ENCODE results near the gene KIAA0825.

Gene KIAA0825

DNA sequence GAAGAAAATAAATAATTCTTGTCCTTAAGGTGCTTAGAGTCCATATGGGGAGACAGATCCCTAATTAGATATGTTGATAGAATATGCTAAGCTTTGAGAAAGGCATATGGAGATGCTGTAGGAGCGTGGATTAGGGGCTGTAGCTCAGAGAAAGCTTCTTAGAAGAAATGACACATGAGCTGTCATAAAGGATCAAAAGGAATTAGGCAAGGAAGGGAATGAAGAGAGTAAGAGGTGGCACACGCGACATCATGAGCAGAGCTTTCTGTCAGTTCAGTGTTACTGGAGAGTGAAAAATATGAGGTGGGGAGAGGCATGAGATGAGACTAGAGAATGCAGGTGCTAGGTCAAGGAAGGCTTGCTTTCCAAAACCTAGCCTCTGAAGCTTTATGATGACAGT is 118.6 kb downstream of the KIAA0825 start:
- Histone ChIP-seq H3K36me3 (ENCODE audit: control insufficient read depth, insufficient read depth, low read length) (no peaks in the 10 kb centered on the region), H3K4me3 (replicated peaks; ENCODE audit: low read depth, low read length) (no peak overlapping the region), H3K27me3 (replicated peaks; ENCODE audit: control insufficient read depth, insufficient read depth, low read length) (no peaks in the 10 kb centered on the region)
- DNase-seq (ENCODE audit: extremely low read depth, insufficient read length): no peak
- TF ChIP-seq, protein P1, sequence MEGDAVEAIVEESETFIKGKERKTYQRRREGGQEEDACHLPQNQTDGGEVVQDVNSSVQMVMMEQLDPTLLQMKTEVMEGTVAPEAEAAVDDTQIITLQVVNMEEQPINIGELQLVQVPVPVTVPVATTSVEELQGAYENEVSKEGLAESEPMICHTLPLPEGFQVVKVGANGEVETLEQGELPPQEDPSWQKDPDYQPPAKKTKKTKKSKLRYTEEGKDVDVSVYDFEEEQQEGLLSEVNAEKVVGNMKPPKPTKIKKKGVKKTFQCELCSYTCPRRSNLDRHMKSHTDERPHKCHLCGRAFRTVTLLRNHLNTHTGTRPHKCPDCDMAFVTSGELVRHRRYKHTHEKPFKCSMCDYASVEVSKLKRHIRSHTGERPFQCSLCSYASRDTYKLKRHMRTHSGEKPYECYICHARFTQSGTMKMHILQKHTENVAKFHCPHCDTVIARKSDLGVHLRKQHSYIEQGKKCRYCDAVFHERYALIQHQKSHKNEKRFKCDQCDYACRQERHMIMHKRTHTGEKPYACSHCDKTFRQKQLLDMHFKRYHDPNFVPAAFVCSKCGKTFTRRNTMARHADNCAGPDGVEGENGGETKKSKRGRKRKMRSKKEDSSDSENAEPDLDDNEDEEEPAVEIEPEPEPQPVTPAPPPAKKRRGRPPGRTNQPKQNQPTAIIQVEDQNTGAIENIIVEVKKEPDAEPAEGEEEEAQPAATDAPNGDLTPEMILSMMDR (IDR thresholded peaks at IDR 0.05; ENCODE audit: insufficient read depth, low read length, poor library complexity, severe bottlenecking): no peak

DNA sequence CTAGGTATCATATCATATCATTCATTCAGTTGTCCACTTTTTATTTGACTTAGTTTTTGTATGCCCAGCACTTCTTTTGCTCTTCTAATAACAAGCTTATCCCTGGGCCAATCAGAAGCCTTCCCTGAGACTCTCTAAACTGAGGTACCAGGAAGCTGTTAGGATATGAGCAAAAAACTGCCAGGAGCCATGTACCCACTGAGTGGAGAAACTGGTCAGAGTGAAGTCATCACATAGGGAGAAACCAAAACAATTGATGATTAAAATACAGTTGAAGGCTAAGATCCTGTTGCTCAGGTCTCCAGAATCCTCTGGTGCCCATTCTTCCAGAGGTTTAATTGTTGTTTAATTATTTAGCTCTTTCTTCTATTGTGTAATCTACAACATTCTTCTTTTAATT is 120.2 kb downstream of the KIAA0825 start:
- H3K27me3 ChIP-seq (replicated peaks; ENCODE audit: control insufficient read depth, insufficient read depth, low read length): no peaks in the 10 kb centered on the region
- TF ChIP-seq, protein P1 (IDR thresholded peaks at IDR 0.05; ENCODE audit: insufficient read depth, low read length, poor library complexity, severe bottlenecking): no peak
- no peaks in the 10 kb centered on the region for H3K36me3 ChIP-seq (ENCODE audit: control insufficient read depth, insufficient read depth, low read length)
- no peak overlapping the region for H3K4me3 ChIP-seq (replicated peaks; ENCODE audit: low read depth, low read length)
- DNase-seq (ENCODE audit: extremely low read depth, insufficient read length): no peak

DNA sequence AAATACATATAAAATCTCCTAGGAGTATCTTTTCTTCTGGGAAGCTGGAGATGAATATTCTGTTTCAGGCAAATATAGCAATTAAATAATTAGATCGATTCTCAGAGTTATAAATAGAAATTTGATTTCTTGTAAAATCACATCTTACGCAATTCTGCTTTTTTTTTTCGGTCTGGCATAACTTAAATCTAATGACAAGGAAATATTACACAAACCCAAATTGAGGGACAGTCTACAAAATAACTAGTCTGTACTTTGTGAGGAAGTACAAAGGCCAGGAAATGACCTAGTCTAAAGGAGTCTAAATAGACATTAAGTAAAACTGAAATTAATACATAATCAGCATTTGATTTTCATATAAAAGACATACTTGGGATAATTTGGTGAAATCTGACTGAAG is 133.3 kb downstream of the KIAA0825 start:
- Histone ChIP-seq H3K4me3 (replicated peaks; ENCODE audit: low read depth, low read length) (no peak overlapping the region), H3K36me3 (ENCODE audit: control insufficient read depth, insufficient read depth, low read length) (no peaks in the 10 kb centered on the region), H3K27me3 (replicated peaks; ENCODE audit: control insufficient read depth, insufficient read depth, low read length) (no peaks in the 10 kb centered on the region)
- DNase-seq (ENCODE audit: extremely low read depth, insufficient read length): no peak
- TF ChIP-seq, protein P1 (IDR thresholded peaks at IDR 0.05; ENCODE audit: insufficient read depth, low read length, poor library complexity, severe bottlenecking): no peak

DNA sequence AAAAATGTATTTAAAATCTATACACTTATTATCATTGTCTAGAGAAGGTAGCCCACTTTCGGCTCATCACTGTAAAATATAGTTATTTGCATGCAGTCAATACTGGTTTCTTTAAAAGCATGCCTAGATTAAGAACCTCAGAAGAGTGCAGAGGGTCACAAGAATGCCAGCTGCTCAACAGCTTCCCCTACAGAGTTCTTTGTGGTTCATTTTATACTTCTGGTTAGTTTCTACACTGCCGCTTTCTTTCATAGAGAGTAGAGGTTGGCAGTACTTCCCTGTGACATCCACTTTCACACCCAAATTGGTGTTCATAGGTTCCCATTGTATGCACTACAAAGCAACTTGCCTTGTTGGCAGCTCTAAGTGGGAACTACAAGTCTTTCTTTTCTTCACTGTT is 137.3 kb downstream of the KIAA0825 start:
- H3K4me3 ChIP-seq (replicated peaks; ENCODE audit: low read depth, low read length): no peak overlapping the region
- no peaks in the 10 kb centered on the region for H3K27me3 ChIP-seq (replicated peaks; ENCODE audit: control insufficient read depth, insufficient read depth, low read length)
- TF ChIP-seq, protein P1 (IDR thresholded peaks at IDR 0.05; ENCODE audit: insufficient read depth, low read length, poor library complexity, severe bottlenecking): no peak
- no peaks in the 10 kb centered on the region for H3K36me3 ChIP-seq (ENCODE audit: control insufficient read depth, insufficient read depth, low read length)
- no peak for DNase-seq (ENCODE audit: extremely low read depth, insufficient read length)

DNA sequence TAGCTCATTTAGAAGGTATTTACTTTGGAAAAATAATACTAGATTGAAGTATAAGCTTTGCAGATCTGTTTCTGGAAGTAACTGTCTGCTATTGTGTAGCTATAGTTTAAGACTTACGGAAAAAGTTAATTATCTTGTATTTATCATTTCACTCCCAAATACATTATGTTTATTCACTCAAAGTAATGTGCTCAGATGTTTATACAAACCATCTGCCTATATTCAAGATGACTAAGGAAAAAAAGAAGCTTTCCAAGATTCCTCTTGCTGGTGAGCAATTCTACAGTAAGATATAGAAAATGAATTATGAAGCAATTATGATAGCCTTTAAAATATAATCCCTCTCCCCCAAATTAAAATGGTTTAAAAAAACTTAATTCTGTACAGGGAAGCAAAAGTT is 137.9 kb downstream of the KIAA0825 start:
- Histone ChIP-seq H3K36me3 (ENCODE audit: control insufficient read depth, insufficient read depth, low read length) (no peaks in the 10 kb centered on the region), H3K4me3 (replicated peaks; ENCODE audit: low read depth, low read length) (no peak overlapping the region), H3K27me3 (replicated peaks; ENCODE audit: control insufficient read depth, insufficient read depth, low read length) (no peaks in the 10 kb centered on the region)
- TF ChIP-seq, protein P1 (IDR thresholded peaks at IDR 0.05; ENCODE audit: insufficient read depth, low read length, poor library complexity, severe bottlenecking): no peak
- no peak for DNase-seq (ENCODE audit: extremely low read depth, insufficient read length)

DNA sequence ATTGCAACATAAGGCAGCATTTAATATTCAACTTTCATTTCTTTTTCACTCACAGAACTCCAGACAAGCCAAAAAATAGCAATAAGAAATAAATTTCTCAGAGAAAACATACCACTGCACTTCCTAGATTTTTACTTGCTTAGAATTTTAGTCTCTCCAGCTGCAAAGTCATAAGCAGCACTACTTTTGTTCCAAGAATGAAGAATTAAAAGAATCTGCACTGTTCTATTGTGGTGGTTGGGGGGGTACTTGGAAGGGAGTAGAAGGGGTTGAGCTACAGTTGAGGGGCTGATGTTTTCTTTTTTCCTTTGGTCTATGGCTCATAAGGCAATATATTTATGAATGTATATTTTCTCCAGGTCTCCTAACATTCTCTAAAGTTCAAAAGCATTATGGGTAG is 144.5 kb downstream of the KIAA0825 start:
- TF ChIP-seq, protein P1 (IDR thresholded peaks at IDR 0.05; ENCODE audit: insufficient read depth, low read length, poor library complexity, severe bottlenecking): no peak
- Histone ChIP-seq H3K27me3 (replicated peaks; ENCODE audit: control insufficient read depth, insufficient read depth, low read length) (no peaks in the 10 kb centered on the region), H3K36me3 (ENCODE audit: control insufficient read depth, insufficient read depth, low read length) (no peaks in the 10 kb centered on the region), H3K4me3 (replicated peaks; ENCODE audit: low read depth, low read length) (no peak overlapping the region)
- DNase-seq (ENCODE audit: extremely low read depth, insufficient read length): no peak

Data from GM06990 (cell line).